Esophagus squamous epithelium (tissue), 5 donors: Measurements from ENCODE around the gene WDR19. TPM values are rescaled to one million over a fixed set of nuclear protein-coding genes. Genes with fewer than 3 reads are reported as not detected.

Experiments used
- DNase-seq: peaks from one replicate; lab custom pipeline; 2025; lab: John Stamatoyannopoulos, UW
- H3K27ac ChIP-seq, 4 donors: fragments of 200-600 bp; sonication (generic); one replicate each; pipeline ENCODE4 v1.5.1; 2016 to 2019; ENCODE audit warnings: mild to moderate bottlenecking in 1 of 4
- H3K27me3 ChIP-seq, 4 donors: fragments of 200-600 bp; sonication (generic); 1 replicate in 3 of 4; 2 replicates in 1 of 4; pipeline versions ENCODE4 v1.5.1 to v1.6.0; 2017 to 2021; ENCODE audit warnings: antibody characterized with exemption in 1 of 4
- H3K36me3 ChIP-seq, 3 donors: fragments of 200-600 bp; sonication (generic); one replicate each; pipeline ENCODE4 v1.5.1; 2016 to 2019
- H3K4me1 ChIP-seq, 3 donors: fragments of 200-600 bp; sonication (generic); one replicate each; pipeline ENCODE4 v1.5.1; 2017 to 2019
- H3K4me3 ChIP-seq, 4 donors: fragments of 200-600 bp; sonication (generic); 1 replicate in 3 of 4; 2 replicates in 1 of 4; pipeline ENCODE4 v1.5.1; 2016 to 2019; ENCODE audit warnings: mild to moderate bottlenecking in 2 of 4, moderate library complexity in 1 of 4
- H3K9me3 ChIP-seq, 3 donors: fragments of 200-600 bp; sonication (generic); one replicate each; pipeline ENCODE4 v1.5.1; 2016 to 2019
- CTCF ChIP-seq, 6 experiments: fragments of 450-650 bp in 4 of 6; fragments of 200-600 bp in 2 of 6; sonication (generic) in 2 of 6; IDR thresholded peaks; one replicate each; pipeline ENCODE4 v1.5.1; 2016 to 2019; ENCODE audit warnings: antibody characterized with exemption in 6 of 6, mild to moderate bottlenecking in 4 of 6, moderate library complexity in 4 of 6
- POLR2A ChIP-seq, 4 donors: fragments of 450-650 bp; IDR thresholded peaks; one replicate each; pipeline ENCODE4 v1.6.1; 2017; ENCODE audit warnings: antibody characterized with exemption in 4 of 4, mild to moderate bottlenecking in 4 of 4, moderate library complexity in 3 of 4
- WGBS, 2 donors: methylation state at CpG; one replicate each; pipeline ENCODE4 v1.1.5; 2018; 5-methylcytosine and 5-hydroxymethylcytosine counted together
- intact Hi-C: fragments of 100-400 bp; cut with DNase I; formaldehyde crosslinking; loops from one replicate; pipeline ENCODE4 v1.15.0; 2022
- total RNA-seq, 4 donors: library from RNA; depleted of rRNA; stranded (reverse); fragments of >200 nt; gene quantifications; one replicate each; pipeline ENCODE4 v1.1.0, GENCODE V29; 2016
- donor health status: DM: yes; HTN: yes; CAD: no.

The WDR19 gene
- total RNA-seq, 4 donors from 2014 or later: 9.1 to 34.7 (median 10.4) TPM

- no peaks in the 10 kb centered on the region for H3K4me1 ChIP-seq
- intact Hi-C loops: no loop called here
- H3K9me3 ChIP-seq: no peaks in the 10 kb centered on the region
- H3K27me3 ChIP-seq: no peaks in the 10 kb centered on the region
- H3K27ac ChIP-seq: no peak overlapping the region
- WGBS, 2 donors: 89 to 90% methylated on average over 2 of the region's 2 CpGs
- peaks cover 0 to 67% (median 4%) of the 10 kb centered on the region in 3 donors for H3K36me3 ChIP-seq
- no peak for TF ChIP-seq CTCF (IDR thresholded peaks at IDR 0.05)
- no peak overlapping the region for H3K4me3 ChIP-seq
- DNase-seq: no peak
Observed at GRCh38 chr4:39235021-39235420, 52.7 kb downstream of the WDR19 start.

- no peaks in the 10 kb centered on the region for H3K4me1 ChIP-seq
- no peak overlapping the region for H3K27ac ChIP-seq
- intact Hi-C loops: no loop called here
- peaks cover 0 to 64% (median 4%) of the 10 kb centered on the region in 3 donors for H3K36me3 ChIP-seq
- H3K27me3 ChIP-seq: no peaks in the 10 kb centered on the region
- H3K4me3 ChIP-seq: no peak overlapping the region
- TF ChIP-seq CTCF (IDR thresholded peaks at IDR 0.05) (no peak), POLR2A (IDR thresholded peaks at IDR 0.05) (no peak)
- 90 to 97% methylated on average over 2 of the region's 2 CpGs for WGBS, 2 donors
- DNase-seq: no peak
- no peaks in the 10 kb centered on the region for H3K9me3 ChIP-seq
Observed at GRCh38 chr4:39235696-39236095, 53.4 kb downstream of the WDR19 start.

- no peaks in the 10 kb centered on the region for H3K27me3 ChIP-seq
- no peak overlapping the region for H3K4me3 ChIP-seq
- DNase-seq: no peak
- whole genome bisulfite sequencing, 2 donors: 71 to 76% methylated on average over 3 of the region's 3 CpGs
- TF ChIP-seq POLR2A (IDR thresholded peaks at IDR 0.05): no peak
- TF ChIP-seq CTCF (IDR thresholded peaks at IDR 0.05): no peak
- no peaks in the 10 kb centered on the region for H3K4me1 ChIP-seq
- peaks cover 0 to 54% (median 2%) of the 10 kb centered on the region in 3 donors for H3K36me3 ChIP-seq
- no peaks in the 10 kb centered on the region for H3K9me3 ChIP-seq
- H3K27ac ChIP-seq: no peak overlapping the region
- intact Hi-C loops: no loop called here
Observed at GRCh38 chr4:39237179-39237578, 54.9 kb downstream of the WDR19 start.

- no peak for DNase-seq
- Histone ChIP-seq H3K4me1 (no peaks in the 10 kb centered on the region), H3K36me3 (peaks cover 0 to 44% (median 0%) of the 10 kb centered on the region in 3 donors), H3K27me3 (no peaks in the 10 kb centered on the region), H3K9me3 (no peaks in the 10 kb centered on the region), H3K4me3 (no peak overlapping the region), H3K27ac (no peak overlapping the region)
- intact Hi-C loops: no loop called here
- TF ChIP-seq CTCF (IDR thresholded peaks at IDR 0.05) (no peak), POLR2A (IDR thresholded peaks at IDR 0.05) (no peak)
- WGBS, 2 donors: 82 to 95% methylated on average over 3 of the region's 3 CpGs
Observed at GRCh38 chr4:39243462-39243861, 61.1 kb downstream of the WDR19 start.

- intact Hi-C loops: no loop called here
- Histone ChIP-seq H3K27me3 (no peaks in the 10 kb centered on the region), H3K36me3 (peaks cover 0 to 62% (median 0%) of the 10 kb centered on the region in 3 donors), H3K4me3 (no peak overlapping the region), H3K9me3 (no peaks in the 10 kb centered on the region), H3K27ac (no peak overlapping the region), H3K4me1 (no peaks in the 10 kb centered on the region)
- TF ChIP-seq POLR2A (IDR thresholded peaks at IDR 0.05): no peak
- no peak for TF ChIP-seq CTCF (IDR thresholded peaks at IDR 0.05)
- WGBS, 2 donors: 50 to 52% methylated on average over 2 of the region's 2 CpGs
- no peak for DNase-seq
Observed at GRCh38 chr4:39255266-39255665, 72.9 kb downstream of the WDR19 start.
